ENCODE results near the gene OMP. TPM values are rescaled to one million over a fixed set of nuclear protein-coding genes. Genes with fewer than 3 reads are reported as not detected.

The OMP gene
- total RNA-seq, 1 donor, result not detected

GRCh38 chr11:77136074-77136473, 33.4 kb downstream of the OMP start:
- H3K4me2 ChIP-seq (ENCODE audit: insufficient read depth, low read length), result no peak overlapping the region
- H3K27ac ChIP-seq (ENCODE audit: low read depth, low read length), result no peak overlapping the region
- H4K20me1 ChIP-seq (ENCODE audit: insufficient read depth, low read length), result no peaks in the 10 kb centered on the region
- H3K4me3 ChIP-seq (ENCODE audit: insufficient read depth, low read length), result no peak overlapping the region
- TF ChIP-seq CTCF (IDR thresholded peaks at IDR 0.05; ENCODE audit: extremely low read depth, low read depth, low read length), result no peak
- H3K79me2 ChIP-seq (ENCODE audit: insufficient read depth, low read length), result no peaks in the 10 kb centered on the region
- no peaks in the 10 kb centered on the region for H3K36me3 ChIP-seq (ENCODE audit: insufficient read depth, low read length)
- DNase-seq (ENCODE audit: insufficient read length, low spot score, missing footprints), result peak; percentile 89
- no peaks in the 10 kb centered on the region for H3K9me3 ChIP-seq (ENCODE audit: low read depth, low read length)
- peaks cover 10% of the 10 kb centered on the region for H3K4me1 ChIP-seq (ENCODE audit: insufficient read depth, low read length)
- no peaks in the 10 kb centered on the region for H3K27me3 ChIP-seq (ENCODE audit: insufficient read depth, low read length)
- no peak overlapping the region for H2AFZ ChIP-seq (ENCODE audit: low read length)

DNA sequence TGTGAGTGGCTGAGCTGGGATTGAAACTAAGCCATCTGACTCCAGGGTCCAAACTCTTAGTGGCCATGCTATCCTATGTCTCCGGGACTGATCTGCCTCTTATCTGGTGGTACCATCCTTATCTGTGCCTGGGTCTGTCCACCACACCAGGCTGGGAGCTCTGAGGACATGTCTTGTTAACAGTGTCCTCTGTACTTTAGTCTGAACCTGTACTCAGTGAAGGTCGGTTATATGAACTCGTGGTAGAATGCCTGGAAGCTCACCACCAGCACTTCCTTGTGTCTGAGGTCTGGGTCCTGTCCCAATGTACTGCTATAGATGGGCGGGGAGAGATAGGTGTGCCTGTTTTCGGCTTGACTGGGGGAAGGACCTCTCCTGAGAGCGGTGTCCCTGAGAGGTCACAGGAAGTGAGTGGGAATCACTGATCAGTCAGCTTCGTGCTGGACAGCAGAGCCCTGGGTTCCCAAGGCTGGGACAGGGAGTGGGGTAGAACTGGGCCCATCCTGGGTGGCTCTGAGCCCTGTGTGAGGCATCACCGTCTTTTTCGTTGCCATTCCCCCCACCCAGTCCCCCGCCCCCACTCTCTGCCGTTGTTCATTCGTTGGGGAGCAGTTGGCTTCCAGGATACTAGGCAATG, 34.3 kb downstream of the OMP start:
- TF ChIP-seq CTCF (IDR thresholded peaks at IDR 0.05; ENCODE audit: extremely low read depth, low read depth, low read length), result no peak
- peaks cover 17% of the 10 kb centered on the region for H3K4me1 ChIP-seq (ENCODE audit: insufficient read depth, low read length)
- no peak overlapping the region for H3K27ac ChIP-seq (ENCODE audit: low read depth, low read length)
- H3K4me3 ChIP-seq (ENCODE audit: insufficient read depth, low read length), result no peak overlapping the region
- H3K79me2 ChIP-seq (ENCODE audit: insufficient read depth, low read length), result no peaks in the 10 kb centered on the region
- no peak overlapping the region for H3K4me2 ChIP-seq (ENCODE audit: insufficient read depth, low read length)
- no peak for DNase-seq (ENCODE audit: insufficient read length, low spot score, missing footprints)
- H3K27me3 ChIP-seq (ENCODE audit: insufficient read depth, low read length), result no peaks in the 10 kb centered on the region
- no peaks in the 10 kb centered on the region for H3K36me3 ChIP-seq (ENCODE audit: insufficient read depth, low read length)
- no peaks in the 10 kb centered on the region for H3K9me3 ChIP-seq (ENCODE audit: low read depth, low read length)
- no peak overlapping the region for H2AFZ ChIP-seq (ENCODE audit: low read length)
- H4K20me1 ChIP-seq (ENCODE audit: insufficient read depth, low read length), result no peaks in the 10 kb centered on the region

- no peak overlapping the region for H2AFZ ChIP-seq (ENCODE audit: low read length)
- H3K27ac ChIP-seq (ENCODE audit: low read depth, low read length), result no peak overlapping the region
These were observed 34.8 kb downstream of the OMP start for GRCh38 chr11:77137421-77137820.

More at GRCh38 chr11:77137421-77137820, 34.8 kb downstream of the OMP start:
- no peaks in the 10 kb centered on the region for H3K9me3 ChIP-seq (ENCODE audit: low read depth, low read length)
- H3K4me1 ChIP-seq (ENCODE audit: insufficient read depth, low read length), result peaks cover 17% of the 10 kb centered on the region
- H3K36me3 ChIP-seq (ENCODE audit: insufficient read depth, low read length), result no peaks in the 10 kb centered on the region
- no peaks in the 10 kb centered on the region for H3K27me3 ChIP-seq (ENCODE audit: insufficient read depth, low read length)
- H3K4me2 ChIP-seq (ENCODE audit: insufficient read depth, low read length), result no peak overlapping the region
- no peak for DNase-seq (ENCODE audit: insufficient read length, low spot score, missing footprints)
- H3K4me3 ChIP-seq (ENCODE audit: insufficient read depth, low read length), result no peak overlapping the region
- no peaks in the 10 kb centered on the region for H4K20me1 ChIP-seq (ENCODE audit: insufficient read depth, low read length)
- no peaks in the 10 kb centered on the region for H3K79me2 ChIP-seq (ENCODE audit: insufficient read depth, low read length)
- no peak for TF ChIP-seq CTCF (IDR thresholded peaks at IDR 0.05; ENCODE audit: extremely low read depth, low read depth, low read length)

Data from osteoblast (primary cell).